Gastroesophageal sphincter (tissue), 3 donors: ENCODE measurements around the gene POGLUT2.

Source experiments
- EP300 ChIP-seq: sonication (generic); formaldehyde crosslinking; IDR thresholded peaks from one replicate; pipeline ENCODE4 v1.6.1; 2017; ENCODE audit warnings: antibody characterized with exemption, mild to moderate bottlenecking
- POLR2A ChIP-seq, 2 donors: fragments of 450-650 bp; IDR thresholded peaks; one replicate each; pipeline ENCODE4 v1.6.1; 2017; ENCODE audit warnings: antibody characterized with exemption in 2 of 2, mild to moderate bottlenecking in 2 of 2, moderate library complexity in 1 of 2
- POLR2AphosphoS5 ChIP-seq: sonication (generic); formaldehyde crosslinking; IDR thresholded peaks from one replicate; pipeline ENCODE4 v1.6.1; 2017; ENCODE audit warnings: antibody characterized with exemption
- TF ChIP-seq, protein P1 (sequence below), 4 experiments: fragments of 200-600 bp in 2 of 4; fragments of 450-650 bp in 2 of 4; sonication (generic) in 1 of 4; IDR thresholded peaks; one replicate each; pipeline ENCODE4 v1.5.1; 2017 to 2019; ENCODE audit warnings: antibody characterized with exemption in 4 of 4, mild to moderate bottlenecking in 2 of 4, moderate library complexity in 2 of 4

DNA sequence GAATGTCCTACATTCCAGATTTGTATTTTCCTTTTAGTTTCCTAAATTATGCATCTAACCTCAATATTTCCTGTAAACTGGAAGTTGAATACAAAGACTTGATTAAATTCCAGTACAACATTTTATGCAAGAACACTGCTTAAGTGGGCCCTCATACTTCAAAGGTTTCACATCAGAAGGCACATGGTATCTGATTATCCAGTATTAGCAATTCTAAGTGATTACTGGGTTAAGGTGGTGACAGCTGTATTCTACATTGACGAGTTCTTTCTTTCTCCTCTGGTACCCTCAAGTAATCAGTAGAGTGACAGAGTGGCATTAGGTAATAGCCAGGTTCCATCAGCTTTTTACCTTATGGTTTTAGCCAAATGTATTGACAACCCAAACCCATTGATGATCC lies 18.5 kb upstream of the POGLUT2 start:
- TF ChIP-seq POLR2AphosphoS5 (no peak), POLR2A (IDR thresholded peaks at IDR 0.05) (no peak), EP300 (no peak)
- TF ChIP-seq, protein P1, sequence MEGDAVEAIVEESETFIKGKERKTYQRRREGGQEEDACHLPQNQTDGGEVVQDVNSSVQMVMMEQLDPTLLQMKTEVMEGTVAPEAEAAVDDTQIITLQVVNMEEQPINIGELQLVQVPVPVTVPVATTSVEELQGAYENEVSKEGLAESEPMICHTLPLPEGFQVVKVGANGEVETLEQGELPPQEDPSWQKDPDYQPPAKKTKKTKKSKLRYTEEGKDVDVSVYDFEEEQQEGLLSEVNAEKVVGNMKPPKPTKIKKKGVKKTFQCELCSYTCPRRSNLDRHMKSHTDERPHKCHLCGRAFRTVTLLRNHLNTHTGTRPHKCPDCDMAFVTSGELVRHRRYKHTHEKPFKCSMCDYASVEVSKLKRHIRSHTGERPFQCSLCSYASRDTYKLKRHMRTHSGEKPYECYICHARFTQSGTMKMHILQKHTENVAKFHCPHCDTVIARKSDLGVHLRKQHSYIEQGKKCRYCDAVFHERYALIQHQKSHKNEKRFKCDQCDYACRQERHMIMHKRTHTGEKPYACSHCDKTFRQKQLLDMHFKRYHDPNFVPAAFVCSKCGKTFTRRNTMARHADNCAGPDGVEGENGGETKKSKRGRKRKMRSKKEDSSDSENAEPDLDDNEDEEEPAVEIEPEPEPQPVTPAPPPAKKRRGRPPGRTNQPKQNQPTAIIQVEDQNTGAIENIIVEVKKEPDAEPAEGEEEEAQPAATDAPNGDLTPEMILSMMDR (IDR thresholded peaks at IDR 0.05), result no peak
